HG03439 (cell line): ENCODE data around the gene UST.

Source experiments
- ATAC-seq: cut with Tn5 transposase; IDR thresholded peaks from one replicate; pipeline ENCODE4 v1.9.1; 2021; ENCODE audit warnings: mild to moderate bottlenecking, moderate library complexity; ENCODE audit not compliant: unreplicated experiment

UST gene

DNA sequence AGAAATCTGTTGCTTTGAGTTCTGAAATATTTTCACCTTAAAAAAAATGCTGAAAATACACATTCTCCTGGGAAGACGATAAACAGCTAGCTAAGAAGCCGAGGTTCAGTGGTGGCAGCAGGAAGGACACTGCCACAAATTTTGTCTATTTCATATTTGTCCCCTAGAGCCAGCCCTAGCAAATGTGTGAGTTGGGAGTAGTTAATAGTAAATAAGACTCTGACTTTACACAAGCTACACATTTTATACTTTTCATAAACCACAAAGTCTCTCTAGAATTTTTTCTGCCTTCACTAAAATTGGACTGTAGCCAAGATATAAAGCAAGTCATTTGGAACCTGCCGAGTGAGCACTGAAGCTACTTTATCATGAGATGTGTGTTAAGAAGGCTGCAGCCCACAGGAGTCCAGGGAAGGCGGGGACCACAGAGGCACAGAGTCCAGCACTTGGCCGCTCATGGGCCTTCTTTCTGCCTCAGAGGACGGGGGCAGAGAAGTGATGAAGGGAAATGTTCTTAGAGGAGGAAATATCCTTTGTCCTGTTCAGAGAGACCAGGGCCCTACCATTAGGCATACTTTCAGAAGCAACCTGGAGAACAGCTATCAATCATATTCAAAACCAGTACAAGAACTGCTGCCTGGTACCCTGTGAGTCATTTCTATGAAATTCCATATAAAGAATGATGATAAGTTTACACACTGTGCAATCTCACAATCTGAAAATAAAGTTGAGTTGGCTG, 329.0 kb downstream of the UST start:
- no peak for ATAC-seq

DNA sequence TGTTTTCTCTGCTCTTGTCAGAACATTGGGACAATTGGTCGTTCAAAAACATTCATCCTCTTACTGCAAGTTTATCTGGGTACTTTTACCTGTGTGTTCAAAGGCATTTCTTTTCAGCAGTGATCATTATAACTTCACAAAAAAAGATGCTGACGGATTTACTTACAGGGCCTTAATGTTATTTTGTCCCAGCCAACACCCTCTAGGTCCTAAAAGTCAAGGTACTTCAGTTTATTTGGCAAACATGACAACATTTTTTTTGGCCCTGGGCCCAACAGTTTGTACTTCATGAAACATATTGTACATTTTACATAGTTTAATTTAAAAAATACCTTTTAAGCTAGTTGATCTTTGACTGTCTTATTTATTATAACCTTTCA, 329.5 kb downstream of the UST start:
- ATAC-seq = no peak

DNA sequence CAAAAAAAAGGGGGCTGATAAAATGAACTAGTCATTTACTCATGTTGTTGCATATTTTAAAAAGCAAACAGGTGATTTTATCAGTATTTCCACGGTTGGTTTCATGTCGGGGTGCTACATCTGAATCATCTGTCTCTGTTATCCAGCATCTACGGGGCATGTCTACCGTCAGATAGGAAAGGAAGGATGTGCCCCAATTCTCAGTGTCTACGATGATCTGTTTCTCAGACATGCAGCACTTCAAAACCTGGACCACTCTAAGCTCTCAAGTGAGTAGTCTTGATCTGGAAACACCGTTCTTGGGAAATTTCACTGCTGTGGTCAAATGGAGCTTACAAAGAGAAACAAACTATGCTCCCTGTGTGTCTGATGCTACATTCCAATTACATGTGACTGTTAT, 330.4 kb downstream of the UST start:
- ATAC-seq = no peak

DNA sequence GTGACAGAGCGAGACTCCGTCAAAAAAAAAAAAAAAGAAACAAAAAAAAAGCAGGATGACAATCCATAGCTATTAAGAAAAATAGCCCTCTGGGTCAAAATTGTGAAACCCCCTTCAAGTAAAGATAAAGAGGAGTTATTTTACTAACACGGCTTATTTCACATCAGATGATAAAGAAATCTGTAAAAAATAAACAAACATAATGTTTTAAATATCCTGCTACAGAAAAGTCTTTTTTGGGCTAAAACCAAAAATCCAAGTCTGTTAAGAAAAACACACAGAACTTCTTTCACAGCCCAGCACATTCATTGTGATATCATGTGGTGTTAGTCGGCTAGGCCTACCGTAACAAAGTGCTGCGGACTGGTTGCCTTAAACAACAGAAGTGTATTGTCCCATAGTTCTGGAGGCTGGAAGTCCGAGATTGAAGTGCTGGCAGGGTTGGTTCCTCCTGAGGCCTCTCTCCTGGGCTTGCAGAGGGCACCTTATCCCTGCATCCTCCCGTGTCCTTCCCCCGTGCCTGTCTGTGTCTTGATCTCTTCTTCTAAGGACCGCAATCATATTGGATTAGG, 331.5 kb downstream of the UST start:
- no peak for ATAC-seq

DNA sequence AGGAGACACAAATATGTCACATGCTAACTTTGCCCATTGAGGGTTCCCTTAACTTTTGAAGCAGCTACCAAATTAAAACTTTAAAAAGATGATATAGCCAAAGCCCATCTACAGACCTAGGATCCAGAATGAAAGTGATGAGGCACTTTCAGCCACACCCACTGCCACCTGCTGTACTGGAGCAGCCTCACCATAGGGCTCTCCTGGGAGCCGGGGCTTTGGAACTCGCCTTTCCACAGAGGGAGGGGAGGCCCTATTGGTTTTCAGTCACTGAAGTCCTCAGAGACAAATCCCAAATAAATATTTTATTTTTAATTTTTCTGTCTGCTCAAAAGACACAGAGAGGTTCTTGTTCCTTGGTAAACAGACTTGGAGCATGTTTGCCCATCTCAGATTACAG, 332.6 kb downstream of the UST start:
- ATAC-seq = no peak

DNA sequence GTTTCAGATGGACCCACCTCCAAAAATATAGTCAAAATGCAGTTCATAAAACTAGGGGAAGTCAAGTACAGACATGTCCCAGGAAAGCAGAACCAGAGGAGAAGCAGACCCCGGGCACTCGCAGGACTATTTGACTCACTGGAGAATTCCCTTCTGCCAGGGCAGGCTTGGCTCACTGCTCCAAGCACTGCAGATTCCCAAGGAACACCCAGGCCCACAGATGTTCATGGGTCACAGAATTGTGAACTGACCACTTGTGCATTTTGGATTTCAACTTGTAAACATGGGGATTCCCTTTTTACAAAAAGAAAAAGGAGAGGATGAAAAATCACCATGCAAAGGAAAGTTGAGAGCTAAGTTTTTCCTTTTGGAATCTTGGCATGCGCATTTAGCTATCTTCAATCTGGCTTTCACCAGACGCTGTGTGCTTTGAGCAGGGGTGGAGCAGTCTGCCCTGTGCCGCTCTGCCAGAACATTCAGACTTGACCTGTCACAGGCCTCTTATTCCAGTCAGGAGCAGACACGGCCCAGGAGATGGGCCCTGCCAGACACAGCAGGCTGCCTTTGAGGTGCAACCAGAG, 333.2 kb downstream of the UST start:
- no peak for ATAC-seq

DNA sequence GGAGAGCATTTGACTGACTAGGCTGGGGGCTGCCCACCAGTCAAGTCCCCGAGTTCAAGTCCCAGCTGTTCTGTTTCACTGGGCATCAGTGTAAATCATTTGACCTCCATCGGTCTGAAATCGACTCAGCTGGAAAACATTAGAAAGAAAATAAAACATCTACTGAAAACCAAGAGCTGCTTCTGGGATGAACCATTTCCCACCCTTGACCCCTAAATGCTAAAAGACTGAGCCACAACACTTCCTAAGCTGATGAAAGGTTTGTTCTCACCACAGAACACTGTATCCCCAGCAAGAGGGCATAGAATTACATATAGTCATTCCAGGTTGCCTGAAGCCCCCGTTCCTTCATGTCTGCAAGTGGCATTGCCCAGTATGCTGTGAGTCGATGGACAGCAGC, 333.7 kb downstream of the UST start:
- no peak for ATAC-seq

DNA sequence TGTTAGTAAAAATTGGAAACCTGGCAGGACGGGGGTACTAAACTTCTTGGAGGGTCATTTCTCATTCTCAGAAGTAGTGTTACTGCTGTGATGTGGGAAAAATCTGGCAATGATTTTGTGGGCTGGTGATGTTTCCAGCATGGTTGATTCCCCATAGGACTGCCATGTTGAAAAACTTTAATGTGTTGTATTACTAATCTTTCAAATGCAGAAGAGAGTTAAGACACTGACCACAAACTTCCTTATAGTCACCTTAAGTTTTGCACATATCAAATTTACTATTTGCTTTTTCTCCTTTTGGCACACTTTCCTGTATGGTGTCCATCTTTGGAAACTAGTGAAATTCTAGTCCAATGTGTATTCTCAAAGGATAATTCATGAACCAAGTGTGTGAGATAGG, 334.5 kb downstream of the UST start:
- ATAC-seq = no peak

DNA sequence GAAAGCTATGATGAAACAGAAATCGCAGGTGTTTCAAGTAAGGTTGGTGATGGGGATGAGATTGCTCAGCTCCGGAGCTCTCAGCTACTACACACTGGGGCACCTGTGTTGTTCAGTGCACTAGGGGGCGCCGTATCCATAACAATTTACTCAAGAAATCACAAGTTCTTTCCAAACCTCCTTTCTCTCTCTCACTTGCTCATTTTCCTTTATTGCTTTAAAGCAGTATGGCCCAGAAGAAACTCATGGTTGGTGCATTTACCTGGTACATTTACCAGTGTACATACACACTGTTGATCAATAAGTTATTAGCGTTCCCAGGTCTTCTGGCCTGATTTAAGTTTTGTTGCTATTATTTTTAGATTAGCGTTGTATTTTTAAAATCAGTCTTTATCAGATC, 335.5 kb downstream of the UST start:
- ATAC-seq = peak; percentile 60

DNA sequence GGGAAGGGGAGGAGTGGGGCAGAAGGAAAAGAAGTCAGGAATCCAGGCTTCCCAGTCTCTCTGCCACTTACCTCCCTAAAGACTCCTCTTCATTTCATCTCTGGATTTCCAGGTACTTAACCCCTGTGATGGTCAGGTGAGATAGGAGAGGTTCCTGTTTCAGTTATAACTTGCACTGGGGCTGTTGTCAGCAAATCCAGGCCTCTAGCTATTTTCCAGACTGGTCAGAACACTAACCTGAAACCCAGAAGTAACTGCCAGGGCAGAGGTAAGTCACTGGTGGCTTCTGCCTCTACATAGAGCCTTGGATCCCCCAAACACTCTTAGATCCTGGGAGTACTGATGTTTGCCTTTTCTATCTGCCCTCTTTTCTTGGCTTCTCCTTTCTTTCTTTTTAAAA, 337.2 kb downstream of the UST start:
- ATAC-seq = no peak

DNA sequence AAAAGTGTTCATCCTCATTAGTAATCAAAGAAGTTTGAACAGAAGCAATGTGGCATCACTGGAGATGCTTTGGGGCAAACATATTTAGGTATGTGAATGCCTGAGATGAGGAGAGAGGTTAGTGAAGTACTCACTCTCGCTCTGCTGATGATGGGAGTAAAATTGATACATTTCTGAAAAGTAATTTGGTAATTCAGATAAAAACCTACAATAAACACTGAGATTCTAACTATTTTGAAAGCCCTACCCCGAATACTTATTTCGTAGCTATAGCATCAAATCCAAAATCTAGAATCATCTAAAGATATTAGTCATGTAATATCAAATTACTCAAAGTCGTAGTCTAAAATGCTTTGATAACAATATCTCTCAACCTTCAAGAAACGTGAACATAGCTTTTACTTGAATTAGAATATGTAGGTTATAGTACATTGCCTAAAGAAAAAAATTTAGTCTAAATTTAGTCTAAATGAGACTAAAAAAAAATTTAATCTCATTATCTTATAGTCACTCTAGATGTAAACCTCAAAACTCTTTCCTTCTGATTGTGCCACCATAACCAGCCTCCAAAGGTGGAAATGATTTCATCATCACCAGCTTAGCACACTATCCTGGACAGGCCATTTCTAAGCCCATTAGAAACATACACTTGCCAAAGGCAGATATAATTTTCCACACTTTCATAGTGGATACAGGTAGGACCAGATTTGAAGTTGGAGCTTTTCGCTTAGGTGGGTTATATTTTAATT, 338.2 kb downstream of the UST start:
- no peak for ATAC-seq

DNA sequence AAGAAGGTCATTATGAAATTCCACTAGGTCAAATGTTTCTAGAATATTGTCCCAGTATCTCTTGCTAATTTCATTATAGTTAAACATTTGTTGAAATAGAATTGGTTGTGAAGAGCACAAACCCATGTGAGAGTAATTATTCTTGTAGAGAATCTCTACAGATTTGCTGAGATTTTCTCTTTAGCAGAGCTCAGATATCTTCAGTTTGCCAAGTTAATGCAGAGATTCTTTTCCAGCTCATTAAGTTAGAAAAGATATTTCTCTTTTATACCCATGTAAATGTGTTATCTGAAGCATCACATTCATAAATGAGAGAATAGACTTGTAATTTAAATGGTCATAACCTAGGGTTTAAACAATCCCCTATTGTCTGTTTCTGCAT, 338.7 kb downstream of the UST start:
- ATAC-seq = no peak

DNA sequence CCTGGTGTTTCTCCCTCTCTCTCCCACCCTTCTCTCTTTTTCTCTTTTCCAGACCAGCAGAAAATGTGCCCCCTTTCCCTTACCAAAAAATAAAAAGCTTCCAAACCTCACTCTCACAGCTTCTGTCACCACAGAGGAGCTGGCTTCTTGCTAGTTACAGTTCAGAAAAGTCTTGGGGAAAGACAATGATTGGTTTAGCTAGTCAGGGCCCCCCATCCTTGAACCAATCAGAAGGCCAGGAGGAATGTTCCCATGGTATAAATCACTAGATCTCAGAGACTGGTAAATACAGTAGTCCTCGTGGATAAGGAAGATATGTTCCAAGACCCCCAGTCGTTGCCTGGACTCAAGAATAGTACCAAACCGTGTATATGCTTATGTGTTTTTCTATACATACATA, 339.5 kb downstream of the UST start:
- ATAC-seq = no peak

DNA sequence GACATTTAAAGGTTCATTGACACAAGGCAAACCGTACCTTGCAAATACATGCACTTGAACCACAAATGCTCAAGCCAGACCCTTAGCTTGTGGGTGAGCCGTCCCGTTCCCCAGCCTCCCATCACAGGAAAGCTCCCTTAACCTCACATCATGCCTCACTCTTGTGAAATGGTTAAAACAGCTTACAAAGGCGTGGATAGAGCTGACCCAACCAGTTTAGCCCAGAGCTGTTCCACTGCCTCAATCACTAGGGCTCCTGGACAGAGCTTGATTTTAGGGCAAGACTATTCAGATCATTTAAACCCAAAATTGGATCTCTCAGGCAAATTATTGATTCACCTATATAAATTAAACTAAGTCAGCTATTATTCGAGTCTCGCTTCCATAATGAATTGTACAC, 341.1 kb downstream of the UST start:
- ATAC-seq = no peak

DNA sequence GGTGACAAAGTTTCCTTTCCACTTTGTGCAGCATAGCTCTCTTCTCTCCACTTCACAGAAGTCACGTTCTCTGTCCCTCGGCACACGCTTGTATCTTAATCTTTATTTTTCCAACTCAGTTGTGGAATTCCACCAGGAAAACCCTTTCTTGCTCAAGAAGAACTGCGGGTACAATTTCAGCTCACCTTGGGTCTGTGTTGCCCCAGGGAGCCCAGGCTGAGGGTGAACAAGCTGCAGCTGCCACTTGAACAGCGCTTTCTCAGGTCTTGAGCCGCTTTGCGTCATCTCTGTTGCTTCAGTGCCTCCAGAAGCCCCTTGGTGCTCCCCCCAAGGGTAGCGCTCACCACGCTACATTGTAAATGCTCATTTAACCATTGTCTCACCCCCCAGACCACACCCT, 341.5 kb downstream of the UST start:
- no peak for ATAC-seq

DNA sequence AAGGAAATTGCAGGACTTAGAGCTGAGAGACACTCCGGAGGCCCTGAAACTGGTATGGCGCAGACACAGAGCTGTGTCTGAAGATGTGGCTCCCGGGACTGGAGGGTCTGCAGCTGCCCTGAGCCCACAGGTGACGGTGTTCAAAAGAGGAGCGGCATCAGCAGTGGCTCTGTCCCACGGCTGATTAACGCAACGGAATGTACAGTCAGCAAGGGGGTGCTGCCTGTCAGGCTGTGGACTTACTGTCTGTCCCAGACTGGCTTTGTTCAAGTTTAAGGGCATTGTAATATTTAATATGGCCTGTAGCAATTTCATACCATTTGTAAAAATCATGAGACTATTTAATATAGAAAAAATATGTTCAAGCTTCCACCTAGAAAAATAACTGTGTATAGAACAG, 342.7 kb downstream of the UST start:
- no peak for ATAC-seq

DNA sequence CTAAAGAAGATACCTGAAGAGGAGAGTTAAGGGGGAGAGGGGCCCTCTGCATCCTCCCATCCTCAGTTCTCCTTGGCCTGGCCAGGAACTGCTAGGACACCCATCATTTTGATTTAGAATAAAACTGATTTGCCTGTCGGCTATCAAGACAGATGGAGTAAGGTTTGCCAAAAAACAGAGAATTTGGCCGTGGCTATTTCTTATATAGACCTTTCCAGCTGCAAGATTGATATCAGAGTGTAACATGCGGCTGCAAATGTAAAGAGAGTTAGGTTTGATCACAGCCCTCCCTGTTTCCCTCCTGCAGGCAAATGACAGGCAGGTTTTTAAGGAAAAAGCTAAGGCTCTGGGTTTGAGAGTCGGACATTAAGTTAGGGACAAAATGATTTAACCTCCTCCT, 344.1 kb downstream of the UST start:
- ATAC-seq = no peak

DNA sequence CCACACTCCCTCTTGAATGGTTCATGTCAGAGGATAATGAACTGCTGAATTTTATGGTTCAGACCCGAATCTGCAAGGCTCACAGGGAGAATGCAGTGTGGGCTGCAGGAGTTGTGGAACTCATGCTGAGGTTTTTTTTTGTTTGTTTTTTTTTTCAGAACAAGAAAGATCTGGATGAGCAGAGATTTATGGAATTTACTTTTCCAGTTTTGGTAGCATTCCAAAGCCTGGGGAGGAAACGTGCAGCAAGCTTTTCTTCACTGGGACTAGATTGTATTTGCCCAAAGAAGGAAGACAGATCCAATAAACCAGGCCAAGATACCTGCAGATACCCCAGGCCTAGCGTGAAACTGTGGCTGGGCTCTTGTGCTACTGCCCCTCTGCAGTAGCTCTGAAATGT, 346.8 kb downstream of the UST start:
- ATAC-seq = no peak

DNA sequence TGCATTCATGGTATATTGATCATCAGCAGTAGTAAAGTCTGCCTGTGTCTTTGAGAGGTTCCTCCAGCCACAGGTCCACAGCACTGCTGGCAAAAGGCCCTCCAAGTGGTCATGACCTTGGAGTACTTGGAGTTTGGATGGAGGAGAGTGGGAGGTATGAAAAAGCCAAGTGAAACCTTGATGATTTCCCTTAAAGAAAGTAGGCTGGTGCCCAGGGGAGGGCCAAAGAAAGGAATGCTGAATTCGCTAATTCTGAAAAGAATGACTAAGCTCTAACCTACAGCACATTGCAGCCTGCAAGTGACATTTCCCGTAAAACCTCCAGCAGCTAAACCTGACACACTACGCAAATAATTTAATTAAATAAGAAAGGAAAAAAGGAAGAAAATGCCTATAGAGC, 347.3 kb downstream of the UST start:
- ATAC-seq = no peak

DNA sequence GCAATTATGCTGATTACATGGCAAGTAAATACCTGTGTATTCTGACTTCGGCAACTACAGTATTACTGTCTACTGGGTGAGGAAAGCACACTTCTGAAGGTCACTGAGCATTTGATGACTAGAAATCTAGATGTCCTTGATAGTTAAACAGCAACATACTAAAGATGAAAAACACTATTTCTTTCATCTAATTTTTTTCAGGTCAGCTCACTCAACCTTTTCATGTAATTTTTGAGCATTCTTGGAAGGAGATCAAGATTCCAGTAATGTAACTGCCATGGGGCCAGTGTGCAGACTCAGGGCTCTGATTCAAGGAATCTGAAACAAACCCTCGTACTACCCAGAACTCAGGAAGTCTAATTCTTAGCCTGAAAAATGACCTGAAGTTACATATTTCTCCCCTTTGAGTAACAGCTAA, 348.1 kb downstream of the UST start:
- ATAC-seq = no peak

DNA sequence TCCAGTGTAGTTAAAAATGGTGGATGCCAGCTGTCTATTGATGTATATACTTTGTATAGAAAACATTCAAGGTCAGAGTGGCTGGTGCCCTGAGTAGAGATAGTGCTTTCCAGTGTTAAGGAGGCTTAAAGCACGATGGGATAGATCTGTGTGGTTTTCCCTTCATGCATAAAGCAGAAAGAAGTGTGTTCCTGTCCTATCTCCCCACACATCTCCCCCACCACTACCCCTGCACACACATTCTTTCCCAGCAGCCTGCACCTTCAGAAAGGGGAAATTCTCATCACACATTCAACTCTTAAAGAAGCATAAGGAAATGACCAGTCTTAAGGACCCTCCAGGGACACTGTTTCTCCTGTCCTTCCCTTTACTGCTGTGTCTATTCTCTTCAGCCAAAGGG, 349.0 kb downstream of the UST start:
- ATAC-seq = no peak

DNA sequence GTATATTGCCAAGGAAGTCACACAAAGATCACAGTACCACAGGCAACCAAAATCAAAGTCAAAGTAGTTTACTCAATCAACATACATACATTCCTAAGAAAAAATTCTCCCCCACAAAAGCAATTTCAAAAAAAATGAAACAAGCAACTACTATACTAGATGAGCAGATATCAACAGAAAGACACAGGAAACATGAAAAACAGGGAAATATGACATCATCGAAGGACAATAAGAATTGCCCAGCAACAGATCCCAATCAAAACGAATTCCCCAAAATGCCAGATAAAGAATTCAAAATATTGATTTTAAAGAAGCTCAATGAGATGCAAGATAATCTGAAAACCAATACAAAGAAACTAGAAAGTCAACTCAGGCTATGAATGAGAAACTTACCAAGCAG, 351.0 kb downstream of the UST start:
- ATAC-seq = no peak
